LNCAP (cell line): ENCODE results near the gene HDAC4.

Source experiments
- TF ChIP-seq, protein P1 (sequence below): fragments of 450-650 bp; IDR thresholded peaks from 2 replicates; pipeline ENCODE4 v1.5.1; 2017; ENCODE audit warnings: mild to moderate bottlenecking

HDAC4 gene

DNA sequence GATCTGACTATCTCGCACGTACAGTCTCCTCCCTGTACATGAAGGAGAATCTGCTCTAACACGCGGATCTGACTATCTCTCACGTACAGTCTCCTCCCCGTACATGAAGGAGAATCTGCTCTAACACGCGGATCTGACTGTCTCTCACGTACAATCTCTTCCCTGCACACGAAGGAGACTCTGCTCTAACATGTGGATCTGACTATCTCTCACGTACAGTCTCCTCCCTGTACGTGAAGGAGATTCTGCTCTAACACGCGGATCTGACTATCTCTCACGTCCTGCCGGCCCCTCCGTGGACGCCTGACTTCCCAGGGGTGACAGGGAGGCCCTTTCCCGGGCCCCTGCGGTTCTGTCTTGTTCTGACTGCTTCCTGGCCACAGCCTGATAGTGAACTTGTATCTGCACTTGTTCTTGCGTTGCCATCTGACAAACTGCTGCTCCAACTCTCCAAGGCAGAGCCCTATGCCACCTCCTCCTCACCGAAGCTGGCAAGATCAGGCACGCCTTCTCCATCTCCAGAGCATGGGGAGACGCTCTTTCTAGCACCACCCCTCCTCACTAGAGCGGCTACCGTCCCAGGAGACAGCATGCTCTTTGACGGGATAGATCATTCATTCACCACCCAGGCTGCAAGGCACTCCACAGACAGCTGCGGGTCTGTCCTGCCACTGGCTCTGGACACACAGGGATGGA is 314.3 kb downstream of the HDAC4 start:
- TF ChIP-seq, protein P1, sequence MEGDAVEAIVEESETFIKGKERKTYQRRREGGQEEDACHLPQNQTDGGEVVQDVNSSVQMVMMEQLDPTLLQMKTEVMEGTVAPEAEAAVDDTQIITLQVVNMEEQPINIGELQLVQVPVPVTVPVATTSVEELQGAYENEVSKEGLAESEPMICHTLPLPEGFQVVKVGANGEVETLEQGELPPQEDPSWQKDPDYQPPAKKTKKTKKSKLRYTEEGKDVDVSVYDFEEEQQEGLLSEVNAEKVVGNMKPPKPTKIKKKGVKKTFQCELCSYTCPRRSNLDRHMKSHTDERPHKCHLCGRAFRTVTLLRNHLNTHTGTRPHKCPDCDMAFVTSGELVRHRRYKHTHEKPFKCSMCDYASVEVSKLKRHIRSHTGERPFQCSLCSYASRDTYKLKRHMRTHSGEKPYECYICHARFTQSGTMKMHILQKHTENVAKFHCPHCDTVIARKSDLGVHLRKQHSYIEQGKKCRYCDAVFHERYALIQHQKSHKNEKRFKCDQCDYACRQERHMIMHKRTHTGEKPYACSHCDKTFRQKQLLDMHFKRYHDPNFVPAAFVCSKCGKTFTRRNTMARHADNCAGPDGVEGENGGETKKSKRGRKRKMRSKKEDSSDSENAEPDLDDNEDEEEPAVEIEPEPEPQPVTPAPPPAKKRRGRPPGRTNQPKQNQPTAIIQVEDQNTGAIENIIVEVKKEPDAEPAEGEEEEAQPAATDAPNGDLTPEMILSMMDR, result no peak

DNA sequence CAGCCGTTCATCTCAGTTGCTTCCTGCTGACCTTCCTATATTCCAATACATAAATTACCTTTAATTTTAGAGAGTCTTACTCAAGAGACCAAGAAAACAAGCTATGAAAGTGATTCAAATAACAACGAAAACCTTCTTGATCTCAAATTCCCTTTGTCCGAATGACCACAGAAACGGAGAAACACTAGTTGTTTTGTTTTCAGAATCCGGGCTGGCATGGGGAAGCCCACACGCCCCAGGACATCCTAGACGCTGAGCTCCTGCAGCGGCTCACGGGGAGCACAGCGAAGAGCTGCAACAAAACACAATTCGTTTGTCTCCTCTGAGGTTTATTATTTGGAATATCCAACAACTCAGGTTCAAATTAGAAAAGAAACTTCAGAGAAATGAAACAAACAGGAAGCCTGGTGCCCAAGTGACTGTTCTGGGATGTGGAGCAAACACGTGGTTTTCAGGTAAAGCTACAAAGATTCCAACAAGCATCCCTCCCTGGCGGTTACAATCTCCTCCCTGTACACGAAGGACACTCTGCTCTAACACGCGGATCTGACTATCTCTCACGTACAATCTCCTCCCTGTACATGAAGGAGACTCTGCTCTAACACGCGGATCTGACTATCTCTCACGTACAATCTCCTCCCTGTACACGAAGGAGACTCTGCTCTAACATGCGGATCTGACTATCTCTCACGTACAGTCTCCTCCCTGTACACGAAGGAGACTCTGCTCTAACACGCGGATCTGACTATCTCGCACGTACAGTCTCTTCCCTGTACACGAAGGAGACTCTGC is 315.4 kb downstream of the HDAC4 start:
- TF ChIP-seq, protein P1, result no peak

- TF ChIP-seq, protein P1, result no peak
These were observed 316.8 kb downstream of the HDAC4 start for GRCh38 chr2:239084007-239084406.

DNA sequence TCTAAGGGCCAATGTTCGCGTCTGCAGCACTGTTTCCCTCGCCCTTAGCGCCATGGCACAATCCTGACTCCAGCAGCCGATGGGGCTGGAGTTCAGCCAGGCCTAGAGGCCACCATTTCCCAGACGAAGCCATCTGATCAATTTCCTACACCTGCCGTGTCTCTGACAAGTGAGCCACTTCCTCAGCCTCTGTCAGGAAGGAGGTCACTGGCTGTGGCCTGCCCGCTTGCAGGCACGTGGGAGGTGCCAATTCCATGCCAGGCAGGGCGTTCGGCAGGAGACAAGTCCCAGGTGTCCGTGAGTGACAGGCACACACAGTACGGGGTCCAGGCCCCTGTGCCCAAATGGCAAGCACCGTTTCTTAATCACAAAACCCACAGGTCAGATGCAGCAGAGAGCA is 318.4 kb downstream of the HDAC4 start:
- TF ChIP-seq, protein P1, result no peak

GRCh38 chr2:239081622-239082021 is 319.2 kb downstream of the HDAC4 start:
- TF ChIP-seq, protein P1, result no peak

DNA sequence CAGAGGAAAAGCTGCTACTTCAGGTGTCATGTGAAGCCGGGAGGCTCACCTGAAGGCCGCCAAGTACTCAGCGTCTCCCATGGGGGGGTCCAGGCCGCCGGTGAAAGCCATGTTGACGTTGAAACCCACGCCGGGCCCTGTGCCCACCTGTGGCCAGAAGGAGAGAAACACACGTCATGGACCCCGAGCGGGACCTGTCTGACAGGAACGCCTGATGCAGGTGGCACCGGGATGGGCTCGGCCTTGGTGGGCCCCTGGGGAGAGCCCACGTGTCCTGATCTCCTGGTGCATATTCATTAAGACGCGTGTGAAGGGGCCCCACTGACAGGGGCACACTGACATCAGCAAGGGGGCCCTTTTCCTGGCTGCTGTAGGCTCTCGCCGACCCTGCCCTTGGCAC is 319.8 kb downstream of the HDAC4 start:
- TF ChIP-seq, protein P1, result no peak

- TF ChIP-seq, protein P1, result no peak
These were observed 321.0 kb downstream of the HDAC4 start for GRCh38 chr2:239079671-239080294.
